Uterus (tissue), 2 donors: ENCODE measurements around the gene AHNAK.

Experiments used
- CTCF ChIP-seq, 4 experiments: fragments of 200-600 bp in 2 of 4; fragments of 450-650 bp in 2 of 4; sonication (generic) in 2 of 4; IDR thresholded peaks; one replicate each; pipeline ENCODE4 v1.5.1; 2016 to 2019; ENCODE audit warnings: antibody characterized with exemption in 4 of 4, mild to moderate bottlenecking in 2 of 4, moderate library complexity in 1 of 4
- POLR2A ChIP-seq, 2 donors: fragments of 450-650 bp; IDR thresholded peaks; one replicate each; pipeline ENCODE4 v1.6.1; 2016; ENCODE audit warnings: antibody characterized with exemption in 2 of 2, mild to moderate bottlenecking in 1 of 2, moderate library complexity in 1 of 2

GRCh38 chr11:62438641-62439040 lies 108.0 kb downstream of the AHNAK start:
- no peak for TF ChIP-seq CTCF (IDR thresholded peaks at IDR 0.05)
- TF ChIP-seq POLR2A (IDR thresholded peaks at IDR 0.05), result no peak
